NCI-H1048 (cell line): ENCODE measurements around the gene POLR2E.
"Not testable (repeated sequence)": the region's sequence is repeated elsewhere in the genome, so short reads cannot be mapped to it uniquely, and the experiment has no call there.

Source experiments
- DNase-seq: peaks from one replicate; lab custom pipeline; 2025; lab: John Stamatoyannopoulos, UW

The POLR2E gene

DNA sequence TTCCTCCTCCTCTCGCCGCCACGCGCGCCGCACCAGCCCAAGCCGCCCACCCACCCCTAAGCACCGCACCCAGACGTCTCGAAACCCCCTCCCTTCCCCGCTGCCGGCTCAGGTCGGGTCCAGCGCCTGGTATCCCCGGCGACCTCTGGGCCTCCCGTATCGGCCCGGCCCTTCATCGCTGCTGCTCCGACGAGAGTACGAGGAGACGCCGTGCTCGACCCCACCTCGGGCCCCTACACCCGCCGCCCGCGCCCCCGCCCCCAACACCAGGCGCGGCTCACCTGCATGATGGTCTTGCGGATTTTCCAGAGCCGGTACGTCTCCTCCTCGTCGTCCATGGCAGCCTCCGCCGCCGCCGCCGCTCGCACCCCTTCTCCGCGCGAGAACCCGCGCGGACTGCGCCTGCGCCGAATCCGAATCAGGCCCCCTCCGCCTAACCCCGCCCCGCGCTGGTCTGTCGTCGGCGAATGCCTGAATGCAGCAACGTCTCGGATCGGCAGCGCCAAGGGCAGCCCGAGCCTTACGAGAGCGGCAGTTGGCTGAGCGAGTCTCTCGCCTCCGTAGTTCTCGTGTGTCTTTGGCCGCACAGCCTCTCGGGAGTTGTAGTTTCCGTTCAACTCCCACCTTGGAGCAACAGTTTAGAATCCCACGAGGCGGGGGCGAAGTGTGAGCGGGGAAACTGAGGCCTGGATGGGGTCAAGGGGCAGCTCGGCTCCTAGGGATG is at the start of gene POLR2E:
Gene POLR2E, minus strand, starts transcription at position 398 of the 724 bp plus-strand sequence. Its CDS starts 60 bp downstream, at position 338.
- DNase-seq = peak; percentile 92

DNA sequence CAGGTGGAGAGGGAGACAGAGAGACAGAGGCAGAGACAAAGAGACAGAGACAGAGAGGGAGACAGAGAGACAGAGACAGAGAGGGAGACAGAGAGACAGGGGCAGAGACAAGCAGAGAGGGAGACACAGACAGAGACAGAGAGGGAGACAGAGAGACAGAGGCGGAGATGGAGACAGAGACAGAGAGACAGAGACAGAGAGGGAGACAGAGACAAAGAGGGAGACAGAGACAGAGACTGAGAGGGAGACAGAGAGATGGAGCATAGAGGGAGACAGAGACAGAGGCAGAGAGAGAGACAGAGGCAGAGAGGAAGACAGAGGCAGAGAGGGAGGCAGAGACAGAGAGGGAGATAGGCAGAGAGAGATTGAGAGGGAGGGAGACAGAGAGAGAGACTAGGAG is 49.6 kb upstream of the POLR2E start:
- DNase-seq = no peak

DNA sequence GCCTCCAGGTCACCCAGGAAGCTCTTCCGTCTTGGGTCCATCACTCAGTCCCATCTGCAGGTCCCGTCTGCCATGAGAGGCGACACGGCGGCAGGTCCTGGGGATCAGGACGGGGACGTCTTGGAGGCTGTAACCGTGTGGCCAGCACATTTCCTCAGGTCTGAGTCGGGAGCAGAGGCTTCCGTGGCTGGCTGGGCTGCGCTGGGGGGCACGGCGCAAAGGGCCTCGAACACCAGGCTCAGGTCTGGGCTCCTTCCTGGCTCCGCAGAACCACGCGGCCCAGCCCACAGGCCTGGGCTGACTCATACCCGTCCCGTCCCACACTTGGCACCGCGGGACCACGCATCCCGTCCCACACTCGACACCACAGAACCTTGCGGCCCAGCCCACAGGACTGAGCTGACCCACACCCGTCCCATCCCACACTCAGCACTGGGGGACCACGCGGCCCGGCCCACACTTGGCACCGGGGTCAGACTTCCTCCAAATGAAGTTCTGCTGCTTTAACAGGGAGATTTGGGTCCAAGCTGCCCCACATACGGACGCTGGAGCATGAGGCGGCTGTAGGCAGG is 48.7 kb upstream of the POLR2E start:
- DNase-seq = no peak

DNA sequence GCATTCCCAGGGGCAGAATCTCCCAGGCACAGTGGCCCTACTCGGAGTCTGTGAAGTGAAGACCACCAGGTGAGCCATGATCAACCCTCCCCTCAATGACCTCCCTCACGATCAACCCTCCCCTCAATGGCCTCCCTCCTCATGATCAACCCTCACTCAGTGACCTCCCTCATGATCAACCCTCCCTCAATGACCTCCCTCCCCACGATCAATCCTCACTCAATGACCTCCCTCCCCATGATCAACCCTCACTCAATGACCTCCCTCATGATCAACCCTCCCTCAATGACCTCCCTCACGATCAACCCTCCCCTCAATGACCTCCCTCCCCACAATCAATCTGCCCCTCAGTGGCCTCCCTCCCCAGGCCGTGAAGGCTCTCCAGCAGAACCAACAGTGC is 46.8 kb upstream of the POLR2E start:
- DNase-seq = no peak

DNA sequence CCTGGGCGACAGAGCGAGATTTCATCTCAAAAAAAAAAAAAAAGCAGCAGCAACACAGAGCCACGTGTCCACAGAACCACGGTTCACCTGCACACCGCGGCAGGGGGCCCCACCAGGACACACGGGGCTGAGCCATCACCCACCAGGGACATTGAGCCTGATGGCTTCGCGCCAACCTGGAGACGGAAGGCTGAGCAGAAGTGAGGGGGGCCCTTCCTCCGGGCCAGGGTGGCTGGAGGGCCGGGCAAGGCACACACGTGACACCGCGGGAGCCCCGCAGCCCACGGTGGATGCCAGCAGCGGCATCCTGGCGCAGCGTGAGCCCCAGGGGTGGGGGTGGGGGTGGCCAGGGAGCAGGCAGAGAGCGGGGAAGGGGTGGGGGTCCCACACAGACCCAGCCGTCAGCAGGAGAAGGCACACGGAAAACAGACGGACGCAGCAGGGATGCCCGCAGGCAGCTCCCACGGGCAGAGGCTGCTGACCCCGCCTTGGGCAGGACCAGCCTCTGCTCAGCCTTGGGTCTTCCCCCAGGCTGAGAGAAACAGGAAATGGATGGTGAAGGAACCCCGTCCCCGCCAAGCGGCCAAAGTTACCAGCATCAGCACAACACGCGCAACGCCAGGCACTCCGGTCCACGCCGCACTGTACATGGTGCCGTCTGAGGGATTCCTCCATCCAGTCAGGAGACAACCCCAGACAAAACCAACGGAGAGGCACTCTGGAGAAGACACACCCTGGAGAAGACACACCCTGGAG is 45.3 kb upstream of the POLR2E start:
- no peak for DNase-seq

DNA sequence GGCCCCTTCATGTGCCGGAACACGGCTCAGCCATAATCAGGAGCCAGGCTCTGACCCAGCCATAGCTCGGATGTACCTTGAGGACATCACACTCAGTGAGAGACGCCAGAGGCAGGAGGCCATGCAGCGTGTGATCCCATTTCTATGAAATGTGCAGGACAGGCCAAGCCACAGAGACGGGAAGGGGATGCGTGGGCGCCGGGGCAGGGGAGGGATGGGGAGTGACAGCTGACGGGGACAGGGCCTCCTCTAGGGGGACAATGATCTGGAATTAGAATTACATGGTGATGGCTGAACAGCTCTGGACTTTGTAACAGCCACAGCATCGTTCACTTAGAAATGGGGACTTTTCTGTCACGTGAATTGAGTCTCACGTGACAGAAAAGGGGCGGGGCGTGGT is 44.0 kb upstream of the POLR2E start:
- DNase-seq = no peak

DNA sequence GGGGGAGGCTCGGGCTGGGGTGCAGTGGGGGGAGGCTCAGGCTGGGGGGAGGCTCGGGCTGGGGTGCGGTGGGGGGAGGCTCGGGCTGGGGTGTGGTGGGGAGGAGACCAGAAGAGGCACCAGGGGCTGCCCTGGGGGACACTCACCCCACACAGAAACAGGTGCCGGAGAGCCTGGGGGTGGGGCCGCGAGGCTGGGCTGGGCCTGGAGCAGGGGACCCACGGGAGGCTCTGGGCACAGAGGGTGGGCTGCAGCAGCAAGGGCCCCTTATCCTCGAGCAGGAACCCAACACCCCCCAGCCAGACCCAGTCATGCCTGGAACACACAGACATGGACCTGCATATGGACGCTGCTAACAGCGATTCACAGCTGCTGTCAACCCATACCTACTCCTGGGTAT is 42.9 kb upstream of the POLR2E start:
- no peak for DNase-seq

DNA sequence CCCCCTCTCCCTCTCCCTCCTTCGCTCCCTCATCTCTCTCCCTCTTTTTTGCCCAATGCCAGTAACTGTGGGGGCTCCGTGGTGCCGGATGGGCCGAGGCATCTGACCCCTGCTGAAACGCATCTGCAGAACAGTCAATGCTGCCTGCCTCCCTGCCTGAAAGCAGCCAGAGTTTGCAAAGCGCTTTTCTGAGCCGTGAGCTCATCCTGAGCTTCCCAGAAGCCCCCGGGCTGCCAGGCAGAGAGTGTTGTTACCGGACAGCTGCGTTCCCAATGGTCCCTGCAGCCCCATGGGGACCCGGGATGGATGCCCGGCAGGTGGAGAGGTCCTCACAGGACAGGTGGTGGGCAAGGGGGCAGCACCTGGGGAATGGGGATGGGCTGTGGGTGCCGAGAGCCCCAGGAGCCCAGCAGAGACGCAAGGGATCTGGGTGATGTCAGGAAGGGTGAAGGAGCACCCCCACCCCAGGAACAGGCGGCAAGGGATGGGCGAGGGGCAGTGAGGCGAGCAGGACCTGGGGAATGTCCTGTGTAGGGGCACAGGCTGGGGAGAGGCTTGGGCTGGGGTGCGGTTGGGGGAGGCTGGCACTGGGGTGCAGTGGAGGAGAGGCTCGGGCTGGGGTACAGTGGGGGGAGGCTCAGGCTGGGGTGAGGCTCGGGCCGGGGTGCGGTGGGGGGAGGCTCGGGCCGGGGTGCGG is 41.6 kb upstream of the POLR2E start:
- DNase-seq = no peak

DNA sequence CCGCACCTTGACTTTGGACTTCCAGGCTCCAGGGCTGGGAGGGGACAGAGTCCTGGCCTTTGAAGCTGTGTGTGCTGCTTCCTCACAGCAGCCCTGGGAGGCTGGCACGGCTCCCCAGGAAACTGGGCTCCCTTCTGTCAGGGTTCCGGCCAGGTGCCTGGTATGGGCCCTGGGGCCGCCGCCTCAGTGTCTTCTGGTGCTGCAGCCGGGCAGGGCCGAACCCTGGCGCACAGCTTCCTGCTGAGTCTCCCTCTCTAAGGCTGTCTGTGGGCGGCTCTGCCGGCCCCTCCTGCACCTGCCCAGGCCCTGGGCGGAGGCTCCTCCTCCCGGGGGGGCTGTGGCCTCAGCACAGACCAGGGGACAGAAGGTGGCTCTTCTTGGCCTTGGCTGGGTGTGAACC is 41.0 kb upstream of the POLR2E start:
- no peak for DNase-seq

DNA sequence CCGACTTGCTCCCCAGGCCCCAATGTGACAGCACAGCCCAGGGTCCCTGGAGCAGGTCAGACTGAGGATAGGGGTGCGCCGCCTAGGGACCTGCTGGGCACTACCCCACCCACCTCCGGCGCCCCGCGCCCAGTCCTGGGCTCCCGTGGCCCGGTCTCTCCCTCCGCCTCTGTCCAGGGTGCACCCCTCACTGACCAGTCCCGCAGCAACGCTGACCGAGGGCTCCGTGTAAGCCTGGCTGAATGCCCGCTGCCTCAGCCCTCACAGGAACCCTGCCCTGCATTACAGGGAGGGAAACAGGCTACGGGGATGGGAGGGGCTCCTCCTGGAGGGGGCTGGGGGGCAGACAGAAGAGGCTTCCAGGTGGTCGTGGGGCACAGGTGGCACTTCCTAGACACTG is 40.3 kb upstream of the POLR2E start:
- no peak for DNase-seq

DNA sequence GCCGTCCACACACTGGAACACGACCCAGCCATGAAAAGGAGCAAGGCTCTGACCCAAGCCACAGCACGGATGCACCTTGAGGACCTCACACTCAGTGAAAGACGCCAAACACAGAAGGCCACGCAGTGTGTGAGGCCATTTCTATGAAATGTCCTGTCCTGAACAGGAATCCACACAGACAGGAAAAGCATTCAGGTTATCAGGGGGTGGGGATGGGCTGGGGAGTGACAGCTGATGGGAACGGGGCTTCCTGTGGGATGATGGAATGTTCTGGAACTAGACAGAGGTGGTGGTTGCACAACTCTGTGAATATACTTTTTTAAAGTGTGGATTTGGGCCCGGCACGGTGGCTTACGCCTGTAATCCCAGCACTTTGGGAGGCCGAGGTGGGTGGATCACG is 39.3 kb upstream of the POLR2E start:
- no peak for DNase-seq

DNA sequence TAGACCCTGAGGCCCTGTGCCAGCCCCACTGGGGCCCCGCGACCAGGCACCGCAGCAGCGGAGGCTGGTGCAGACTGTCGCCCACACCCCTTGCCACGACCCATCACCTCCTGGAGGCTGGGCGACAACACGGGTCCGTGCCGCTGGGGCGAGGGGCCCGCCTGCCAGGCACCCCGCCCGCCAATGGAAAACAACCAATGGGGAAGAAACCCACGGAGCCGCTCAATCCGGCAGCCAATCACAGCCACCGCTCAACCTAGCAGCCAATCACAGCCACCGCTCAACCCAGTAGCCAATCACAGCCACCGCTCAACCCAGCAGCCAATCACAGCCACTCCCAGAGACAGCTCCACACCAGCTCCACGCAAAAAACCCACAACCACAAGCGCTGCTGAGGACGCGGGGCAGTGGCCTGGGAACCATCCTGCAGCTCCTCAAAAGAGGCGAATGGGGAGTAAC is 38.3 kb upstream of the POLR2E start:
- peak; percentile 55 for DNase-seq

DNA sequence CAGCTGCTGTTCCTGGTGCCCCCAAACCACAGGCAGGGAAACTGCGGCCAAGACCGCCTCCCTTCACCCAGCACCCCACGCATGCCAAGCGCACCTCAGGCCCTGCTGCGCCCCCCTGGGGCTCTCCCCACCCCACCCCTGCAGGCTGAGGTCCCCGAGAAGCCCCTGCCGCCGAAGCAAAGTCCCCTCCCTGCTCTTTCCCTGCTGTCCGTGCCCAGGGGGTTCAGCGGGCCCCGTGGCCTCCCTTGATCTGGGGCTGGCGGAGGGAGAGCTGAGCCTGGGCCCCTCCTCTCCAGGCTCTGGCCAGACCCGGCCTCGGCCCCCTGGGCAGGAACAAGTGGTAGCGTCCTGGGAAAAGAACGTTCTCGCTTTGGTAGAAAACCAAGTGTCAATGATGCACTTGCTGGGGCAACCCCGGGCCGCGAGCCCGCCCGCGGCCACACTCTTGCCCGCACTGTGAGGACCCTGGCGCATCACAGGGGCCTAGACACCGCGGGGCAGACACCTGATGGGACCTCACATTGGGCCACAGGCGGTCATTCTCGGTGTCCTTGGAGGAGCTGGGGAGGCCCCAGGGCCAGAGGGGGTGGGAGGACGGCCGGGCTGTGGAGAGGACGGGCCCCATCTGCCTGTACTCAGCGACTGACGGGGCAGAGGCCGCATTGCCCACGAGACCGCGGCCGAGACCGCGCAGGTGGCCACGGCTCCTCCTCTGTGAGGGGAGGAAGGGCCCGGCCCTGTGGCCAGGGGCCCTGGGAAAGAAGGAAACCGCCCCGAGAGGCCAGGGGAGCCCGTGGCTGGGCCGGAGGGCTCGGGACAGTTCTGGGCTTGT is 37.6 kb upstream of the POLR2E start:
- no peak for DNase-seq

DNA sequence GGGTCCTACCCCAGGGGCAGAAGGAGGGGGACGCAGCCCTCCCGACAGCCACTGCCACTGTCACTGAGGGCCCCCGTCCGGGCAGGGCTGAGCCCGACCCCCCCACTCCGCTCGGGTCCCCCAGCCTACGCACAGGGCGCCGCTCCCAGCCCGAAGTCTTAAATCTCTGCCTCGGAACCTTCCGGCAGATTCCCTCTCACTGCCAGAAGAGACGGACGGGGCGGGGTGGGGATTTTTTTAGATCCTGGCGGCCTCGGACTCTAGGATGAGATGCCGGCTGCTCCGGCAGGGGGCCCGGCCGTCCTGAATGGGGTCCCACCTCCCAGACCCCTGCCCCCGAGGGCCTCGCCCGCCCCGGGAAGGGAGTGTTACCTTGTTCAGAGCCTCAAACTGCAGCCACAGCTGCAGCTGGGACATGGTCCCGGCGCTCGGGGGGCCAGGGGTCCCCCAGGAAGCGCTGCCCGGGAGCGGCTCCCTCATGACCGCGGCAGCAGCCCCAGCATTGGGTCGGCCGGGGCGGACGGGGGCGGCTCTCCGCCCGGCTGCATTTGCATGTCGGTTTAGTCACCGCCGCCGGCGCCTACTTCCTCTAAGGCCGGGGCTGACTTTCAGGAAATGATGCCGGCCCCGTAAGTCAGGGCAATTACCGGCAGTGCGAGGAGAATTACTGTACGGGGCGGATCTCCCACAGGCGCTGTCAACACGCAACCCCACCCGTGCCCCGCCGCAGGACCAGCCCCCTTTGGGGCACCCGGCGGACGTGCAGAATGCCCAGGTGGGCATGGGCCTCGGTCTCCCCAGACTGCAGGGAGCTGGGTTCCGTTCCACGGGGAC is 36.8 kb upstream of the POLR2E start:
- DNase-seq = peak; percentile 52

DNA sequence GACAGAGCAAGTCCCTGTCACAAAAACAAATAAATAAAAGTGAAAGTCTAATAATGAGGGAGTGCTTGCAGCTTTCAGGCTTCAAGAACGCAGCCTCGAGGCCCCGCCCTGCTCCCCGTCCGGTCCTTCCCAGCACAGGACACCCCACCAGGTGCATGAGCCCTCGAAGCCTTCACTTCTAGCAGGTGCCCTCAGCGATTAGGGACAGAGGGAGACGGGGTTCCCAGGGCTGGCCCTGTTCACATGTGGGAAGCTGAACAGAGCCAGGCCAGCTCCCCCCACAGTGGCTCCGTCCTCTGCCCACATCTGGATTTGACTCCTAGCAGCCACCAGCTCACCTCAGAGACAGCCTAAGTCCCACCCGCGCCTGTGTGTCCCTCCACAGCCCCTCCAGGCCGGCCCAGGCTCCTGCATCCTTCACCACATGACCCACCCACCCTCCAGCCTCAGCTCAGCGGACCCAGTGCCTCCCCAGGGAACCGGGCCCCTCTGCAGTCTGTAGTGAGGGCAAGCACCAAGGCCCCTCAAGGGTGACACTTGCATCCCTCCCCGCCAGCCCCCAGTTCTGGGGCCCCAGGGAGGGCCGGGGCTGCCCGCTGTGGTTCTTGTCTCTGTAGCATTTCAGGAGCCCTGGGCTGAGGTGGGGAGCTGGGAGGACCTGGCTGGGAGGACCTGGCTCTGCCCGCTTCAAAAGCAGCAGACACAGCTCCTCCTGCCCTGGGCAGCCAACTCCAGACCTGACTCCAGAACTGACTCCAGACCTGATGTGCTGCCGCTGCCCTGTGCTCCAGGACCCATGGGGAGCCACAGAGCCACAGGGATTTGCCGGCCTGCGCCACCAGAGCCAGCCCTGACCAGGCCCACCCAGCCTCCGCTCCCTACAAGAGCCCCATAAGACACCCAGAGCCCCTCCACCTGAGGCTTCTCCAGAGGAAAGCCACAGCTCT is 35.9 kb upstream of the POLR2E start:
- DNase-seq = no peak

DNA sequence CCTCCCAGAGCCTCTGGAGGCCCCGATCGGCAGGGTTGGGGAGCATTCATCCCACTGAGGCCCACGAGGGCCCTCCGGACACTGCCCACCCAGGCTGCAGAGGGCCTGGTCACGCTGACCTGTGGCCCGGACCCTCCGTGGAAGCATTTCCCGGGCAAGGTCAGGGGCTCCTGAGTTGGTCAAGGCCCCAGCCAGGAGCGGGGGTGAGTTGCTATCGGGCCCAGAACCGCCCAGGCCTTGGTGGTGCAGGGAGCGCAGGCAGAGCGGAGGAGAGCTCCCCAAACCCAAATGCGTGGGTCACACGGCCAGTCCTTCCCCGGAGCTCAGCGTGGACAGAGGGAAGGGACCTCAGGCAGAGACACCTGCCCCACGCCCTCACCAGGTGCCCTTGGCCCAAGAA is 34.4 kb upstream of the POLR2E start:
- DNase-seq = no peak

DNA sequence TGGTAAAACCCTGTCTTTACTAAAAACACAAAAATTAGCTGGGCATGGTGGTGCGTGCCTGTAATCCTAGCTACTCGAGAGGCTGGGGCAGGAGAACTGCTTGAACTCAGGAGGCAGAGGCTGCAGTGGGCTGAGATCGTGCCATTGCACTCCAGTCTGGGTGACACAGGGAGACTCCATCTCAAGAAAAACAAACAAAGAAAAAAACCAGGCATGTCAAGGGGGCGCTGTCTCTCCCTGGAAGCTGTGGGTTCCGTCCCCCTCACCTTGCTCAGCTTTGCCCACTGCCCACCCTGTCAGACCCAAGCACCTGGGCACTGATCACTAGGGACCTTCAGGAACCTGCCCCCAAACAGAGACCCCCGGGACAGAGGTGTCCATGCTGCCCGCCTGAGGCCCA is 33.9 kb upstream of the POLR2E start:
- DNase-seq = not testable (repeated sequence)

DNA sequence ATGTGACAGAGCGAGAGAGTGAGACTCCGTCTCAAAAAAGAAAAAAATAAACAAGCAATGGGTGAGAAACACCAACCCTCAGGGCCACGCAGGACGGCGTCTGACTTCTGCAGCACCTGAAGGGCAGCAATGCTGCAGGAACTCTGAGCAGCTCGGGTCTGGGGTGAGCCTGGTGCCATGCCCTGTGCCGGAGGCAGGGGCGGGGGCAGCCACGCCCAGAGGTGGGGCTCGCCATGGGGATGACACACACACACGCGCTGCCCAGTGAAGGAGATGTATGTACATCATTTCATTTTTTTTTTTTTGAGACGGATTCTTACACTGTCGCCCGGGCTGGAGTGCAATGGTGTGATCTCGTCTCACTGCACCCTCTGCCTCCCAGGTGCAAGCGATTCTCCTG is 32.9 kb upstream of the POLR2E start:
- no peak for DNase-seq

DNA sequence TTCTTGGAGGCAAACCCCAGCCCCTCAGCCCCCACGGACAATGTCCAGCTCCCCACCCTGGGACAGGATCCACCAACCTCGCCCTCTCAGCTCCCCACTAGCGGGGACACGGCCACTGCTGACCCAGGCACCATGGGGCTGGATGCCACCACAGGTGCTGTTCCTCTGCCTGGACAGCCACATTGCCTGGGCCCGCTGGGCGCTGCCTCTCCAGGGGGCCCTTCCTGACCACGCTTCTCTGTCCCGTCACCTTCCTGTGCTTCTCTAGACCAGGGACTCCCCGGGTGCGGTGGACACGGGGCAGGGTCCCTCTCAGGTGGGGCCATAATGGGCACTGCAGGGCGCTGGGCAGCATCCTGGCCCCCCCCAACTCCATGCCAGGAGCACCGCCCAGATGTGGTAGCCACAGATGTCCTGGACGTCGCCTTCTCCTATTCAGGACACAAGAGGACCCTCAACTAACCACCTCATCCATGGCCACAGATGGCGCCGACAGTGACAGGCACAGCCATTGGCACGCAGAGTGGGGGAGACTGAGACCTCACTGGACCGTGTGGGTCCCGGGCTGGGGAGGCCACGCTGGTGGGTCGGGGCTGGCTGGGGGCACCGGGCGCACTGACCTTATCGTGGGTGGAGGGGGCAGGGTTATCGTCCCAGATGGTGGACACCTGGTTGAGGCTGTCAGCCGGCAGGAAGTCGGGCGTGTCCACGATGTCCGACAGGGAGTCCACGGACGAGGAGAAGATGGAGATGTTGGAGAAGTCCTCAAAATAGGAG is 32.0 kb upstream of the POLR2E start:
- no peak for DNase-seq
